ENCODE results near the gene EDIL3.

GRCh38 chr5:84215521-84215920 is 169.2 kb downstream of the EDIL3 start:
- TF ChIP-seq, protein P1, sequence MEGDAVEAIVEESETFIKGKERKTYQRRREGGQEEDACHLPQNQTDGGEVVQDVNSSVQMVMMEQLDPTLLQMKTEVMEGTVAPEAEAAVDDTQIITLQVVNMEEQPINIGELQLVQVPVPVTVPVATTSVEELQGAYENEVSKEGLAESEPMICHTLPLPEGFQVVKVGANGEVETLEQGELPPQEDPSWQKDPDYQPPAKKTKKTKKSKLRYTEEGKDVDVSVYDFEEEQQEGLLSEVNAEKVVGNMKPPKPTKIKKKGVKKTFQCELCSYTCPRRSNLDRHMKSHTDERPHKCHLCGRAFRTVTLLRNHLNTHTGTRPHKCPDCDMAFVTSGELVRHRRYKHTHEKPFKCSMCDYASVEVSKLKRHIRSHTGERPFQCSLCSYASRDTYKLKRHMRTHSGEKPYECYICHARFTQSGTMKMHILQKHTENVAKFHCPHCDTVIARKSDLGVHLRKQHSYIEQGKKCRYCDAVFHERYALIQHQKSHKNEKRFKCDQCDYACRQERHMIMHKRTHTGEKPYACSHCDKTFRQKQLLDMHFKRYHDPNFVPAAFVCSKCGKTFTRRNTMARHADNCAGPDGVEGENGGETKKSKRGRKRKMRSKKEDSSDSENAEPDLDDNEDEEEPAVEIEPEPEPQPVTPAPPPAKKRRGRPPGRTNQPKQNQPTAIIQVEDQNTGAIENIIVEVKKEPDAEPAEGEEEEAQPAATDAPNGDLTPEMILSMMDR (IDR thresholded peaks at IDR 0.05 in 2 of 3, conservative IDR thresholded peaks at IDR 0.05 in 1 of 3; ENCODE audit: borderline replicate concordance in 1 of 3, insufficient read depth in 1 of 3, low read depth in 2 of 3, low read length in 2 of 3) = no peak
- TF ChIP-seq EZH2 (IDR thresholded peaks at IDR 0.05) (no peak), SP1 (IDR thresholded peaks at IDR 0.05; ENCODE audit: low read depth) (no peak), ZNF274 (IDR thresholded peaks at IDR 0.05; ENCODE audit: low read depth, low read length) (no peak), POLR2A (IDR thresholded peaks at IDR 0.05; ENCODE audit: borderline replicate concordance, extremely low read depth, insufficient read depth, insufficient read length) (no peak), SRF (IDR thresholded peaks at IDR 0.05; ENCODE audit: low read depth) (no peak), SIN3A (IDR thresholded peaks at IDR 0.05; ENCODE audit: low read depth) (no peak), EZH2phosphoT487 (IDR thresholded peaks at IDR 0.05; ENCODE audit: borderline replicate concordance) (no peak), POLR2AphosphoS5 (IDR thresholded peaks at IDR 0.05; ENCODE audit: low read depth, low read length) (no peak), RAD21 (IDR thresholded peaks at IDR 0.05; ENCODE audit: low read depth) (no peak), ZFX (IDR thresholded peaks at IDR 0.05) (no peak)
- TF ChIP-seq, protein P2, sequence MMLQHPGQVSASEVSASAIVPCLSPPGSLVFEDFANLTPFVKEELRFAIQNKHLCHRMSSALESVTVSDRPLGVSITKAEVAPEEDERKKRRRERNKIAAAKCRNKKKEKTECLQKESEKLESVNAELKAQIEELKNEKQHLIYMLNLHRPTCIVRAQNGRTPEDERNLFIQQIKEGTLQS (IDR thresholded peaks at IDR 0.05) = no peak

Measured in HCT116 (cell line).